NCI-H146 treated with DMSO at 0.1 percent for 48 hours (cell line): ENCODE data around the gene CCDC154.

Experiments used
- DNase-seq: peaks from one replicate; lab custom pipeline; 2025; ENCODE audit not compliant: unreplicated experiment; lab: John Stamatoyannopoulos, UW

Gene CCDC154

GRCh38 chr16:1425616-1426370 lies 18.6 kb downstream of the CCDC154 start:
- no peak for DNase-seq

DNA sequence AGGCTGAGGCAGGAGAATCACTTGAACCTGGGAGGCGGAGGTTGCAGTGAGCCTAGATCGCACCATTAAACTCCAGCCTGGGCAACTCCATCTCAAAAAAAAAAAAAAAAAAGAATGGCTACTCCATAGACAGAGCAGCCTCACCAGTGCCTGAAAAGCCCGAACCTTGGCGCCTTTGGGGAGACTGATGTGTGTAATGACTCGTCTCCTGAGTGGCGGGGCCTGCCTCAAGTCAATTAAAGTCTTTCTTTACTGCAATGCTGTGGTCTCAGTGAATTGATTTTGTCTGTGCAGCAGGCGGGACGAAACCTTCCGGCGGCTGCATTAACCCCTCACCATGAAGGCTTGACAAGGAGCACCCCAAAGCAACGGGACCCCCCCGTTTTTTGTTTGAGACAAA lies 20.3 kb downstream of the CCDC154 start:
- DNase-seq = no peak

GRCh38 chr16:1422076-1422475 lies 22.3 kb downstream of the CCDC154 start:
- DNase-seq = no peak

DNA sequence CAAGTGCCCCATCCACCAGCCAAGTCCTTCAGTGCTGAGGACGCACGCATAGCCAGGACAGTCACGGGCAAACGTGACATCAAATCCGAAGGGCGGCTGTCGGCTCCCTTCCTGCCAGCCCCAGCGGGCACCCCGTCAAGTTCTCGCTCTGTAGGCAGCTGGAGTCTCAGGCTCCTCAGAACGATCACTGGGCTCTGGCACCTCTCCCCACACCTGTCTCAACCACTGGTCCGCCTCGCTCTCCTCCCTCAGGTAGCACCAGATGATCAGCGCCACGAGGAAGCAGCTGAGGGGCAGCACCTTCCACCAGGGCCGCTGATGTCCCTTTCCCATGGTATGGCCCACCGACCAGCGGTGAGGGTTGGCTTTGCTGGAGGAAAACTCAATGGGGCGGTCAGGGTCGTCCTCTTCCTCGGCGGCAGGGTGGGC lies 24.2 kb downstream of the CCDC154 start:
- DNase-seq = no peak

DNA sequence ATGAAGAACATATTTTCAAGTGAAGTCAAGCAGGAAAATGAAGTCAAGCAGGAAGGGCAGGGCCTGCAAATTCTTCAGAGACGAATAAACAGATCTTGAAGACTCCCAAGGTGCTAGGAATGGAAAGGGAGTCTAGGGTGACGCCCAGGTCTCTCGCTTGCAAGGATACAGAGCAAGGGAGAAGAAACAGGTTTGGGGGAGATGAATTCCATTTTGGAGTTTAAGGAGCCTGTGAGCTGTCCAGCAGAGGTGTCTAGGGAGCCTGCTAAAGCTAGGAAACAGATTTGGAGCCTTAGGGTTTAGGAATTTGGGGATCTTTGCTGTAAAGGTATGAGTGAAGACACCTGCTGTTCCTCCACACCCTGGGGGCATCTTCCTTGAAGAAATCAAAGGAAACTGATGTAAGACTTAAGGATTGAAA lies 27.8 kb downstream of the CCDC154 start:
- DNase-seq = no peak

GRCh38 chr16:1414532-1415260 lies 29.7 kb downstream of the CCDC154 start, which contains the start of gene UNKL:
Gene UNKL, minus strand, starts transcription at chr16:1414704. Its CDS starts 13 bp downstream, at chr16:1414691.
- DNase-seq = peak; percentile 8

DNA sequence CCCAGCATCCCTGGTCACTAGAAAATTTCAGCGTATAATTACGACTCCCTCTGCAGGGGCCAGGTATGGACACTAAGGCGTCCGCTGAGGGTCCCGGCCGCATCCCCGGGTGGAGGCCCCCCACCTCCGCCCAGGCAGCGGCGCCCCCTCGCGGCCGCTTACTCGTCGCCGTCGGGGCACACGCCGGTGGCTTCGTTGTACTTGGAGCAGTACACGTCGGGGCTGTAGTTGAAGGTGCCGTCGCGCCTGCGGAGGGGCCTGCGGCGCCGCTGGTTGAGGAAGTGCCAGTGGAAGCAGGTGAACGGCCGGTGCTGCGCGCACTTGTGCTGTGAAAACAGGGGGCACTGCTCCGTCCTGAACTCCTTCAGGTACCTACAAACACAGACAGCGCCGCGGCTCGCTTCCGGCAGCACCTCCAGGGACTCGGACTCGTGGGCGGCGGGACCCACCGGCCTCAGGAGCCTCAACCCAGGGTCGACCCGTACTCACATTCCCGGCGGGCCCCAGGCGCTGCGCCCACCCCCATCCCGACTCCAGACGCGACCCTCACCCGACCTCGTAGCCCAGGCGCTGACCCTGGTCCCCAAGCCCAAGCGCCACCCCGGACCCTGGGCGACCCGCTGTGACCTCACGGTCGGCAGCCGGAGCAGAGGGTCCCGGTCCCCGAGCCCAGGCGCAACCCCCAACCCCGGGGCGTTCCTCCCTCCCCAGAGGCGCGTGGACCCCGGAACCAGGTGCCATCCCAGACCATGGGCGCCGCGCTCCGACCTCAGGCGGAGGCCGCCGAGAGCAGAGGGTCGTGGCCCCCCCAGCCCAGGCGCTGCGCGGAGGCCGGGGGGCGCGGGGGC lies 30.4 kb downstream of the CCDC154 start:
- peak; percentile 51 for DNase-seq

DNA sequence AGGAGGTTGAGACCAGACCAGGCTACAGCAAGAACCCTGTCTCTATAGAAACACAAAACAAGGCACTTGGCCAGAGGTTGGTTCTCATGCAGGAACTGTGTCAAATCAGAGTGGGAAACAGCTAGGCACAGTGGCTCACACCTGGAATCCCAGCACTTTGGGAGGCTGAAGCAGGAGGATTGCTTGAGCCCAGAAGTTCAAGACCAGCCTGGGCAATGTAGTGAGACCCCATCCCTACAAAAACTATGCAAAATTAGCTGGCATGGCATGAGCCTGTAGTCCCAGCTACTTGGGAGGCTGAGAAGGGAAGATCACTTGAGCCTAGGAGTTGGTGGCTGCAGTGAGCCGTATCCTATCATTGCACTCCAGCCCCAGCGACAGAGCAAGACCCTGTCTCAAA lies 31.5 kb downstream of the CCDC154 start:
- no peak for DNase-seq

GRCh38 chr16:1408171-1408837 lies 36.1 kb downstream of the CCDC154 start:
- peak; percentile 58 for DNase-seq

- no peak for DNase-seq
Measured at GRCh38 chr16:1407753-1408152, 36.6 kb downstream of the CCDC154 start.

- DNase-seq = no peak
Measured at GRCh38 chr16:1403733-1404132, 40.6 kb downstream of the CCDC154 start.

DNA sequence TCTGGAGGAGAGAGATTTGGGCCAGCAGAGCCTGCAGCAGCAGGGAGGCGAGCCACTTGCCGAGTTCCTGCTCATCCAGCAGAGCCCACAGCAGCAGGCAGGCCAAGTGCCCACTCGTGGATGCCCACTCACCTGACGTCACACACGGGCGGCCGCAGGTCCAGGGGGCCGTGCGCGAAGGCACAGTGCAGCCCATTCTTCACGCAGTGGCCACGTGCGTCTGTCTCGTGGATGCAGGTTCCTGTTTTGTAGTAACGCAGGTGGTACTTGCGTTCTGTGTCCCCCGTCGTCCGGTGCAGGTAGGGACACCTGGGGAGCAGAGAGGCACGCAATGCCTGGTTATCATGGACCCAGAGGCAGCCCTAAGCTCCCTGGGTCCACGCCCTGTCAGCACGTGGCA lies 41.3 kb downstream of the CCDC154 start:
- DNase-seq = no peak

GRCh38 chr16:1401758-1402154 lies 42.6 kb downstream of the CCDC154 start:
- no peak for DNase-seq

- DNase-seq = no peak
Measured at GRCh38 chr16:1401061-1401757, 43.1 kb downstream of the CCDC154 start.

DNA sequence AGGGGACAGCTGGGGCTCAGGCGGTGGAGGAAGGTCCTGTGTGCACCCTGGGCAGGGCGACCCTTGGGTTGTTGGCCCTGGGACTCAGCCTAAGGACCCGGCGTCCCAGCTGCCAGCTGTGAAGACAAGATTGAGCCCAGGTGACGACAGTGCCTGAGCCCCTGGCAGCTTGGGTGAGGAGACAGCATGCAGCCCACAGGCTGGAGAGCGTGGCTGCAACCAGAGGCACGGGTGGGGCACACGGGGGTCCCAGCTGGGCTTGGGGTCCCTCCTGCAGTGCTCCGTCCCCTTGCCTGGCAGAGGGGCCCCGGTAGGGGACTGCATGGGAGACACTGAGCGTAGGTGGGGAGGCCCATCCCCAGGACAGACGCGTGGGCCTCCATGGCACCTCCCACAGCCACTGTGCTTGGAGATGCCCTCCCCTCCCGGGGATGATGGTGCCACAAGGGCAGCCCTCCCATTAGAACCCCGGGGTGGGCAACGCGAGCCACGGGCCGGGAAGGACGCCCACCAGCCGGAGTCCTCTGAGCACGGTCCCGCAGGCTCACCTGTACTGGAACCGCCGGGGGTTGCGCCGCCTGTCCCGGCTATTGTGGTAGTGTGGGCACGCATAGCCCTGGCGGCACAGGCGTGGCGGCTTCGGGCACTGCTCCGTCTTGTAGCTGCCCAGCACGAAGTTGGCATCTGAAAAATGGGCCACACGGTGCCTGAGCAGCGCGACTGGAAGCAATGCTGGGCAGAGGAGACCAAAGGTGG lies 45.4 kb downstream of the CCDC154 start:
- DNase-seq = no peak

GRCh38 chr16:1398351-1398750 lies 46.0 kb downstream of the CCDC154 start:
- DNase-seq = no peak

- DNase-seq = no peak
Measured at GRCh38 chr16:1397779-1398178, 46.6 kb downstream of the CCDC154 start.

- DNase-seq = no peak
Measured at GRCh38 chr16:1395444-1396031, 48.8 kb downstream of the CCDC154 start.

GRCh38 chr16:1394367-1394951 lies 49.9 kb downstream of the CCDC154 start:
- DNase-seq = no peak
